ENCODE measurements around the gene CNTNAP2.

DNA sequence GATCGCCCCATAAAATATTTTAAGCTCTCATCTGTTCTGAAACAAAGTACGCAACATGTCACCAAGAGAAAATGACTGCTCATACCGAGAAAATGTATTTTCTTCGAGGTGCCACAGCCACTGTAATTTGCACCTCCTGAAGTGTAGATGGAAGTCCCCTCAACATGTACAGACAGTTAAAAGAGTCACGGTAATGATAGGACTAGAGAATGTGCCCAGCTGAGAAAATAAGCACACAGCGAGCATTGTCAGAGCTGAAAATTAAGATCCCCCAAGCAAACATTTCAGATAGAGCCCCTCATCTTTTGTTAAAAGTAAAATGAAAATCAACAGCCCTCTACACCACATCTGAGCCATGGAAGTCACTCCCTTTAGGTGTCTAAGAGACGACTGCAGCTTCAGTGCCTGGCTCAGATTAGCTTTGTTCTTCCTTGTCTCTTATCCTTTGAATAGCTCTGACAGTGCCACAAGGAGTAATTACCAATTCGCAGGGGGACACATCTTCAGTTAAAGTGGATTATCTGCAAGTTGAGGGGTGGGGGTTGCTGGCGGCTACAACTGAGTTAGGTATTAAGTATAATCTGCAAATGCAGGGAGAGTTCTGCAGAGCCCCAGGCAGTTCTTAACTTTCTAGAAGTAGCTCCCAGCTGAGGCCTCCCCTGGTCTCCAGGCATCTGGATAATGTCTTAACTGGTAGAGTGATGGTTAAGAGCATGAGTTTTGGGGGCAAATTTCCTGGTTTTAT is 2251.3 kb downstream of the CNTNAP2 start:
- no peak for TF ChIP-seq YY1 (IDR thresholded peaks at IDR 0.05; ENCODE audit: low read depth, low read length)
- TF ChIP-seq CTCF (IDR thresholded peaks at IDR 0.05; ENCODE audit: control extremely low read depth in 1 of 3, insufficient read depth in 1 of 3, low read depth in 1 of 3, low read length in 3 of 3), result no peak
- no peak for TF ChIP-seq EP300 (IDR thresholded peaks at IDR 0.05; ENCODE audit: borderline replicate concordance in 1 of 2, low read depth in 2 of 2, low read length in 2 of 2)
- TF ChIP-seq JUN (IDR thresholded peaks at IDR 0.05; ENCODE audit: low read depth, low read length), result no peak
- no peak for TF ChIP-seq CREB1 (IDR thresholded peaks at IDR 0.05)
